Prostate gland (tissue), 2 donors: ENCODE results near the gene OR4D10. TPM values are rescaled to one million over a fixed set of nuclear protein-coding genes. Genes with fewer than 3 reads are reported as not detected.

Experiments used
- DNase-seq: peaks from one replicate; pipeline ENCODE4 v3.0.0-alpha.2; 2019; ENCODE audit warnings: low spot score
- H3K27ac ChIP-seq, 2 donors: fragments of 200-600 bp; sonication (generic); 2 replicates each; pipeline ENCODE4 v1.5.1; 2017 to 2019
- H3K27me3 ChIP-seq: fragments of 200-600 bp; sonication (generic); replicated peaks from 2 replicates; pipeline ENCODE4 v1.5.1; 2019; ENCODE audit not compliant: insufficient read depth
- H3K36me3 ChIP-seq, 2 donors: fragments of 200-600 bp; sonication (generic); 1 replicate in 1 of 2; 2 replicates in 1 of 2; pipeline versions ENCODE4 v1.5.1 to v1.8.1; 2017 to 2019
- H3K4me1 ChIP-seq: fragments of 200-600 bp; sonication (generic); replicated peaks from 2 replicates; pipeline ENCODE4 v1.5.1; 2019
- H3K4me3 ChIP-seq, 2 donors: fragments of 200-600 bp; sonication (generic); 2 replicates each; pipeline ENCODE4 v1.5.1; 2017 to 2019
- H3K9me3 ChIP-seq: fragments of 200-600 bp; sonication (generic); 2 replicates; pipeline ENCODE4 v1.5.1; 2017
- POLR2A ChIP-seq: fragments of 450-650 bp; IDR thresholded peaks from one replicate; pipeline ENCODE4 v1.6.1; 2016; ENCODE audit warnings: antibody characterized with exemption, mild to moderate bottlenecking
- POLR2AphosphoS5 ChIP-seq: sonication (generic); formaldehyde crosslinking; IDR thresholded peaks from one replicate; pipeline ENCODE4 v1.6.1; 2017; ENCODE audit warnings: antibody characterized with exemption
- WGBS: methylation state at CpG from one replicate; pipeline ENCODE4 v1.1.5; 2018; 5-methylcytosine and 5-hydroxymethylcytosine counted together
- intact Hi-C: fragments of 100-400 bp; cut with DNase I; formaldehyde crosslinking; loops from one replicate; pipeline ENCODE4 v1.14.2; 2022
- total RNA-seq, 2 donors: library from RNA; depleted of rRNA; stranded (reverse); fragments of >200 nt; gene quantifications; one replicate each; pipeline ENCODE4 v1.1.0, GENCODE V29; 2016
- TF ChIP-seq, protein P1 (sequence below), 4 experiments: fragments of 200-600 bp in 2 of 4; fragments of 450-650 bp in 2 of 4; sonication (generic) in 2 of 4; IDR thresholded peaks; 1 replicate in 3 of 4; 2 replicates in 1 of 4; pipeline ENCODE4 v1.5.1; 2016 to 2019; ENCODE audit warnings: antibody characterized with exemption in 4 of 4, mild to moderate bottlenecking in 2 of 4, moderate library complexity in 2 of 4

The OR4D10 gene
- total RNA-seq: not detected

DNA sequence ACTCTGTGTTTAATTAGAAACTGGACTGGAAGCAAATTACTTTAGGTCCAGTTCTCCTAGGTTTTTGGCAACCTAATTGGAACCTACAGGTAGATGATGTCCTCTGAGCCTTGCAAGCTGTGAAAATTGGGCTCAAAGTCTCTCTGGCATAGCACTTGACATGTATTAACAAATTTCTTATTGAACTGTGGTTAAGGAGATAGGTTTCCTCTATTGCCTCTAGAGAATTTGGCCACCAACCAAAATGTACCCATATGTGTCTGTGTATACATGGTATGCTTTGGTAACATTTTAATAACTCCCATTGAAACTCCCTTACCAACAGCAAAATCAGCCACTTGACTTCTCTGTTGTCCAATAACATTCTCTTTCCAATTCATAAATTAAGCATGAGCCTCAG, at the start of gene OR4D10:
Gene OR4D10 (plus strand): TSS at position 301 of the 400 bp plus-strand sequence. CDS start 4,115 bp downstream, outside the sequence.
- TF ChIP-seq, protein P1, sequence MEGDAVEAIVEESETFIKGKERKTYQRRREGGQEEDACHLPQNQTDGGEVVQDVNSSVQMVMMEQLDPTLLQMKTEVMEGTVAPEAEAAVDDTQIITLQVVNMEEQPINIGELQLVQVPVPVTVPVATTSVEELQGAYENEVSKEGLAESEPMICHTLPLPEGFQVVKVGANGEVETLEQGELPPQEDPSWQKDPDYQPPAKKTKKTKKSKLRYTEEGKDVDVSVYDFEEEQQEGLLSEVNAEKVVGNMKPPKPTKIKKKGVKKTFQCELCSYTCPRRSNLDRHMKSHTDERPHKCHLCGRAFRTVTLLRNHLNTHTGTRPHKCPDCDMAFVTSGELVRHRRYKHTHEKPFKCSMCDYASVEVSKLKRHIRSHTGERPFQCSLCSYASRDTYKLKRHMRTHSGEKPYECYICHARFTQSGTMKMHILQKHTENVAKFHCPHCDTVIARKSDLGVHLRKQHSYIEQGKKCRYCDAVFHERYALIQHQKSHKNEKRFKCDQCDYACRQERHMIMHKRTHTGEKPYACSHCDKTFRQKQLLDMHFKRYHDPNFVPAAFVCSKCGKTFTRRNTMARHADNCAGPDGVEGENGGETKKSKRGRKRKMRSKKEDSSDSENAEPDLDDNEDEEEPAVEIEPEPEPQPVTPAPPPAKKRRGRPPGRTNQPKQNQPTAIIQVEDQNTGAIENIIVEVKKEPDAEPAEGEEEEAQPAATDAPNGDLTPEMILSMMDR (IDR thresholded peaks at IDR 0.05): no peak
- TF ChIP-seq POLR2AphosphoS5 (no peak), POLR2A (no peak)
- intact Hi-C loops: no loop called here

GRCh38 chr11:59423835-59424234, 49.3 kb upstream of the OR4D10 start:
- no peak for TF ChIP-seq POLR2A
- TF ChIP-seq, protein P1 (IDR thresholded peaks at IDR 0.05): no peak
- WGBS: 52% methylated on average over 2 of the region's 2 CpGs
- Histone ChIP-seq H3K27me3 (no peaks in the 10 kb centered on the region), H3K4me1 (no peaks in the 10 kb centered on the region), H3K36me3 (no peaks in the 10 kb centered on the region), H3K9me3 (no peaks in the 10 kb centered on the region), H3K4me3 (no peak overlapping the region), H3K27ac (no peak overlapping the region)
- DNase-seq: no peak
- intact Hi-C loops: no loop called here

More for the DNA sequence above, at the start of gene OR4D10:
- H3K4me1 ChIP-seq: no peaks in the 10 kb centered on the region
- no peak within 1 kb of the TSS for H3K27ac ChIP-seq
- DNase-seq: no peak
- H3K4me3 ChIP-seq: no peak within 1 kb of the TSS
- no peaks in the 10 kb centered on the region for H3K36me3 ChIP-seq
- H3K9me3 ChIP-seq: no peaks in the 10 kb centered on the region
- H3K27me3 ChIP-seq: no peaks in the 10 kb centered on the region

DNA sequence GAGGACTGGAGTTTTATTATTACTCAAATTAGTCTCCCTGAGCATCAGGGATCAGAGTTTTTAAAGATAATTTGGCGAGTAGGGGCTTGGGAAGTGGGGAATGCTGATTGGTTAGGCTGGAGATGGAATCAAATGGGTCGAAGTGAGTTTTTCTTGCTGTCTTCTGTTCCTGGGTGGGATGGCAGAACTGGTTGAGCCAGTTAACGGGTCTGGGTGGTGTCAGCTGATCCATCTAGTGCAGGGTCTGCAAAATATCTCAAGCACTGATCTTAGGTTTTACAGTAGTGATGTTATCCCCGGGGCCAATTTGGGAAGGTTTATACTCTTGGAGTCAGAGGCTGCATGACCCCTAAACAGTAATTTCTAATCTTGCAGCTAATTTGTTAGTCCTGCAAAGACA, 48.0 kb upstream of the OR4D10 start:
- H3K4me1 ChIP-seq: no peaks in the 10 kb centered on the region
- H3K27me3 ChIP-seq: no peaks in the 10 kb centered on the region
- H3K9me3 ChIP-seq: no peaks in the 10 kb centered on the region
- 35% methylated on average over 4 of the region's 4 CpGs for WGBS
- no peak for TF ChIP-seq POLR2AphosphoS5
- TF ChIP-seq, protein P1 (IDR thresholded peaks at IDR 0.05): no peak
- no peak for TF ChIP-seq POLR2A
- intact Hi-C loops: no loop called here
- no peak for DNase-seq
- no peak overlapping the region for H3K27ac ChIP-seq
- H3K36me3 ChIP-seq: no peaks in the 10 kb centered on the region
- H3K4me3 ChIP-seq: no peak overlapping the region

DNA sequence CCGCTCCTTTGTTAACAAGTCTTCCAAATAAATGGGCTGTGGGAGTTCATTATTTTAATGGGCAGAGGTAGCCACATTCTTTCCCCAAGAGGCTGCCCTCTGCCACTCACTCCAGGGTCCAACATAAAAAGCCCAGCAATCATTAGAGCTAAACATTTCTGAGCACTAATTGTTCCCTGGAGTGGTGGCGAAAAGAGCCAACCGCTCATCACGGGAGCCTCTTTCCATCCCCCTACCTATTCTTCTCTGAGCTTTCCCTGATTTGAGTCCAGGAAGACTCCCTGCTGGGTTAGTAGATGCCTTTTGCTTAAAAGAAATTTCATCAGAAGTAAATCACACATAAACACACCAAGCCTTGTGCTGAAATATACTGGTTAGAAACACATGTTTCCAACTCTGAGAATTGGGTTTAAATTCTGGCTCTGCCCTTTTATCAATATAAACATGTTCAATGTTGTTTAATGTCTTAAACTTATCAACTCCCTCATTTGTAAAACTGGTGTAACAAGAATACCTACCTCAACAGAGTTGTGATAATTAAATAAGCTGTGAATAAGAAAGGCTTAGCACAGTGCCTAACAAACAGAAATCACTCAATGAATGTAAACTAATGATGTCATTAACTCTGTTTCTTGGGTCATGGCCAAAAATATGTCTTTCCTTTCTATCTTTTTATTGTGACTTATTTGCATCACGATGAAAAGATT, 46.6 kb upstream of the OR4D10 start, which contains the start of gene OR5A2:
Gene OR5A2 (minus strand): TSS at position 53 of the 707 bp plus-strand sequence. CDS start 3,460 bp downstream, outside the sequence.
- H3K36me3 ChIP-seq: no peaks in the 10 kb centered on the region
- no peak for DNase-seq
- TF ChIP-seq, protein P1 (IDR thresholded peaks at IDR 0.05): no peak
- TF ChIP-seq POLR2A (no peak), POLR2AphosphoS5 (no peak)
- H3K9me3 ChIP-seq: no peaks in the 10 kb centered on the region
- H3K4me3 ChIP-seq: no peak within 1 kb of the TSS
- 54% methylated on average over 5 of the region's 5 CpGs for WGBS
- H3K27me3 ChIP-seq: no peaks in the 10 kb centered on the region
- H3K4me1 ChIP-seq: no peaks in the 10 kb centered on the region
- intact Hi-C loops: no loop called here
- no peak within 1 kb of the TSS for H3K27ac ChIP-seq

DNA sequence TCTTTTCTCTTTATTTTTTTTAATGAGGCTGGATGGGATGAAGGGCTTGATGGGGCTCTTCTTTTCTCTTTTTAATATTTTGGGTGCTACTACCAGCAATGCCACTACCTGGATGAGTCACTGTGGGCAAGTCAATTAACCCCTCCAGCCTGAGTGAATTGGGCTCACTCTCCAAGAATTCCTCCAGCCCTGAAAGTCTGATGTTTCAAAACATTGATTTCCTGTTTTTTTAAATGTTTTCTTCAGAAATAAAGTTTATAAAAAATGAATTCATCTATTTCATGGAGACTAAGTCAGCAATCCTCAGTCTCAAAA, 46.1 kb upstream of the OR4D10 start:
- H3K9me3 ChIP-seq: no peaks in the 10 kb centered on the region
- DNase-seq: no peak
- no peaks in the 10 kb centered on the region for H3K27me3 ChIP-seq
- no peaks in the 10 kb centered on the region for H3K4me1 ChIP-seq
- H3K36me3 ChIP-seq: no peaks in the 10 kb centered on the region
- no peak overlapping the region for H3K27ac ChIP-seq
- intact Hi-C loops: no loop called here
- H3K4me3 ChIP-seq: no peak overlapping the region
- TF ChIP-seq POLR2AphosphoS5 (no peak), POLR2A (no peak)
- TF ChIP-seq, protein P1 (IDR thresholded peaks at IDR 0.05): no peak
